H1 (cell line): ENCODE results near the gene YEATS2. TPM values are rescaled to one million over a fixed set of nuclear protein-coding genes. Genes with fewer than 3 reads are reported as not detected.

Experiments
- CTCF ChIA-PET: fragments of 300-600 bp; sonication (Branson Sonifier 250); formaldehyde crosslinking; loops from one replicate; lab custom pipeline; 2021; ENCODE audit not compliant: partially characterized antibody; lab: Charles Lee
- POLR2A ChIA-PET: fragments of 300-600 bp; sonication (Branson Sonifier 250); formaldehyde crosslinking; loops from one replicate; lab custom pipeline; 2021; ENCODE audit warnings: inconsistent platforms; ENCODE audit not compliant: partially characterized antibody; lab: Charles Lee
- DNase-seq, 2 experiments: peaks; one replicate each; pipeline versions ENCODE4 v3.0.0 to v3.0.0-alpha.2; 2010 to 2022; ENCODE audit warnings: low spot score in 2 of 2, low read depth in 1 of 2, mixed read lengths in 1 of 2
- FAIRE-seq: peaks from 2 replicates; lab custom pipeline; 2011; peaks lifted over from hg19 to GRCh38; lab: Jason Lieb, UNC
- H2AFZ ChIP-seq: 2 replicates; pipeline ENCODE4 v1.8.1; 2012; ENCODE audit warnings: low read length, inconsistent platforms
- H2AK5ac ChIP-seq: 2 replicates; pipeline ENCODE4 v1.6.1; 2013; ENCODE audit warnings: low read depth, low read length
- H2BK120ac ChIP-seq: replicated peaks from 2 replicates; pipeline ENCODE3; 2013; ENCODE audit warnings: low read depth, low read length, inconsistent platforms
- H2BK12ac ChIP-seq: 2 replicates; pipeline ENCODE4 v1.6.1; 2013; ENCODE audit warnings: low read depth, low read length
- H2BK15ac ChIP-seq: 2 replicates; pipeline ENCODE4 v1.6.1; 2013; ENCODE audit warnings: low read length
- H2BK20ac ChIP-seq: 2 replicates; pipeline ENCODE4 v1.6.1; 2013; ENCODE audit warnings: low read length
- H2BK5ac ChIP-seq: 2 replicates; pipeline ENCODE4 v1.6.1; 2013; ENCODE audit warnings: low read depth, low read length
- H3K14ac ChIP-seq: 2 replicates; pipeline ENCODE4 v1.6.1; 2013; ENCODE audit warnings: inconsistent platforms; ENCODE audit not compliant: insufficient read length
- H3K18ac ChIP-seq: 2 replicates; pipeline ENCODE4 v1.6.1; 2013; ENCODE audit warnings: low read length; ENCODE audit errors: extremely low read depth
- H3K23ac ChIP-seq: 2 replicates; pipeline ENCODE4 v1.6.1; 2013; ENCODE audit warnings: inconsistent platforms; ENCODE audit not compliant: insufficient read length
- H3K23me2 ChIP-seq: 2 replicates; pipeline ENCODE4 v1.6.1; 2013; ENCODE audit warnings: low read depth, low read length
- H3K27ac ChIP-seq: 2 replicates; pipeline ENCODE4 v1.6.1; 2011; ENCODE audit warnings: low read depth, low read length, inconsistent platforms
- H3K27me3 ChIP-seq, 4 experiments: replicated peaks in 1 of 4; 1 replicate in 1 of 4; 2 replicates in 3 of 4; pipeline versions ENCODE4 v1.6.1 to v1.8.1; 2011 to 2013; ENCODE audit warnings: low read length in 3 of 4, mild to moderate bottlenecking in 3 of 4, inconsistent platforms in 2 of 4, mixed read lengths in 2 of 4, moderate library complexity in 1 of 4; ENCODE audit not compliant: control insufficient read depth in 3 of 4, insufficient read depth in 3 of 4; ENCODE audit errors: extremely low read depth in 1 of 4
- H3K36me3 ChIP-seq, 4 experiments: 2 replicates each; pipeline versions ENCODE4 v1.6.1 to v1.8.1; 2011 to 2013; ENCODE audit warnings: mild to moderate bottlenecking in 4 of 4, low read length in 3 of 4, moderate library complexity in 2 of 4, control low read depth in 1 of 4, inconsistent platforms in 1 of 4; ENCODE audit not compliant: insufficient read depth in 4 of 4, control insufficient read depth in 2 of 4
- H3K4ac ChIP-seq: replicated peaks from 2 replicates; pipeline ENCODE3; 2013; ENCODE audit warnings: low read length, low read depth, mixed read lengths, inconsistent platforms; ENCODE audit not compliant: insufficient read length
- H3K4me1 ChIP-seq, 4 experiments: replicated peaks in 1 of 4; 1 replicate in 1 of 4; 2 replicates in 3 of 4; pipeline versions ENCODE4 v1.6.1 to v1.8.1; 2011 to 2013; ENCODE audit warnings: low read length in 3 of 4, inconsistent platforms in 2 of 4, mixed read lengths in 1 of 4; ENCODE audit not compliant: insufficient read depth in 4 of 4, control insufficient read depth in 3 of 4
- H3K4me2 ChIP-seq, 2 experiments: 2 replicates each; pipeline versions ENCODE4 v1.6.1 to v1.8.1; 2011 to 2013; ENCODE audit warnings: low read depth in 2 of 2, low read length in 2 of 2, control low read depth in 1 of 2, inconsistent platforms in 1 of 2, mild to moderate bottlenecking in 1 of 2; ENCODE audit not compliant: insufficient read depth in 1 of 2
- H3K4me3 ChIP-seq, 4 experiments: fragments of 200-600, 300-600 bp in 1 of 4; sonication (generic), shearing (Covaris generic), sonication (Bioruptor Twin) in 1 of 4; 2 replicates each; pipeline versions ENCODE4 v1.5.1 to v1.8.1; 2011 to 2016; ENCODE audit warnings: low read length in 4 of 4, low read depth in 3 of 4, control low read depth in 2 of 4, inconsistent platforms in 2 of 4, mild to moderate bottlenecking in 2 of 4, mixed read lengths in 1 of 4, moderate library complexity in 1 of 4; ENCODE audit not compliant: insufficient read depth in 2 of 4; ENCODE audit errors: extremely low read depth in 1 of 4
- H3K56ac ChIP-seq: replicated peaks from 2 replicates; pipeline ENCODE3; 2013; ENCODE audit warnings: low read depth, mild to moderate bottlenecking, mixed read lengths, low read length, inconsistent platforms; ENCODE audit not compliant: insufficient read length
- H3K79me1 ChIP-seq: 2 replicates; pipeline ENCODE4 v1.6.1; 2013; ENCODE audit warnings: low read depth, low read length, control low read depth
- H3K79me2 ChIP-seq, 2 experiments: 2 replicates each; pipeline versions ENCODE4 v1.6.1 to v1.8.1; 2012 to 2013; ENCODE audit warnings: low read length in 2 of 2, mild to moderate bottlenecking in 2 of 2, inconsistent platforms in 1 of 2; ENCODE audit not compliant: insufficient read depth in 2 of 2, control insufficient read depth in 1 of 2
- H3K9ac ChIP-seq, 4 experiments: replicated peaks in 1 of 4; 1 replicate in 1 of 4; 2 replicates in 3 of 4; pipeline versions ENCODE4 v1.6.1 to v1.8.1; 2011 to 2013; ENCODE audit warnings: low read depth in 3 of 4, low read length in 3 of 4, control low read depth in 2 of 4, mild to moderate bottlenecking in 2 of 4, moderate library complexity in 2 of 4, inconsistent platforms in 1 of 4; ENCODE audit errors: extremely low read depth in 1 of 4
- H3K9me3 ChIP-seq, 2 experiments: 2 replicates each; pipeline versions ENCODE4 v1.6.1 to v1.8.1; 2012 to 2013; ENCODE audit warnings: mild to moderate bottlenecking in 2 of 2, moderate library complexity in 2 of 2, control low read depth in 1 of 2, inconsistent platforms in 1 of 2, low read depth in 1 of 2, low read length in 1 of 2, mixed read lengths in 1 of 2; ENCODE audit not compliant: insufficient read depth in 2 of 2
- H4K20me1 ChIP-seq, 2 experiments: replicated peaks in 1 of 2; 2 replicates each; pipeline versions ENCODE3 to v1.8.1; 2011 to 2013; ENCODE audit warnings: inconsistent platforms in 2 of 2, low read length in 2 of 2, mild to moderate bottlenecking in 1 of 2; ENCODE audit not compliant: insufficient read depth in 2 of 2, control insufficient read depth in 1 of 2
- H4K5ac ChIP-seq: 2 replicates; pipeline ENCODE4 v1.6.1; 2013; ENCODE audit warnings: low read length, low read depth, mixed read lengths, inconsistent platforms; ENCODE audit not compliant: insufficient read length
- H4K8ac ChIP-seq: 2 replicates; pipeline ENCODE4 v1.8.0; 2013; ENCODE audit warnings: mild to moderate bottlenecking, moderate library complexity, low read length, inconsistent platforms; ENCODE audit not compliant: insufficient read depth; ENCODE audit errors: extremely low read depth
- H4K91ac ChIP-seq: replicated peaks from 2 replicates; pipeline ENCODE3; 2013; ENCODE audit warnings: low read length, mixed read lengths, inconsistent platforms; ENCODE audit not compliant: insufficient read length
- BACH1 ChIP-seq: IDR thresholded peaks from 2 replicates; pipeline ENCODE4 v1.6.1; 2012; ENCODE audit warnings: low read length, improper control_type of control experiment
- CBX8 ChIP-seq: fragments of 300-800, 300-1000 bp; sonication (generic); IDR thresholded peaks from 2 replicates; pipeline ENCODE4 v1.7.1; 2016; ENCODE audit warnings: low read depth, low read length, borderline replicate concordance
- CEBPB ChIP-seq: IDR thresholded peaks from 2 replicates; pipeline ENCODE4 v1.6.1; 2012; ENCODE audit warnings: low read depth, low read length
- CHD1 ChIP-seq: IDR thresholded peaks from 2 replicates; pipeline ENCODE4 v1.6.1; 2012; ENCODE audit warnings: low read depth, low read length, improper control_type of control experiment
- EZH2 ChIP-seq: fragments of 200-600 bp; sonication (generic); IDR thresholded peaks from 2 replicates; pipeline ENCODE4 v1.7.1; 2012; ENCODE audit warnings: low read depth, mild to moderate bottlenecking, moderate library complexity, low read length, inconsistent platforms; ENCODE audit not compliant: severe bottlenecking
- MAX ChIP-seq: IDR thresholded peaks from 2 replicates; pipeline ENCODE4 v1.6.1; 2012; ENCODE audit warnings: inconsistent platforms
- RBBP5 ChIP-seq: IDR thresholded peaks from 2 replicates; pipeline ENCODE4 v1.7.1; 2012; ENCODE audit warnings: low read depth, mild to moderate bottlenecking, inconsistent platforms, low read length, moderate library complexity, borderline replicate concordance
- WGBS, 2 experiments: shearing (Covaris generic) in 1 of 2; methylation state at CpG; one replicate each; pipeline versions ENCODE4 v1.1.6 to v1.1.7; 2013 to 2015; ENCODE audit warnings: low lambda C conversion rate in 2 of 2, mixed read lengths in 2 of 2, inconsistent platforms in 1 of 2, low coverage in 1 of 2, missing lambda C conversion rate in 1 of 2; ENCODE audit not compliant: insufficient replicate concordance in 2 of 2, insufficient coverage in 1 of 2, insufficient read length in 1 of 2; ENCODE audit errors: extremely low coverage in 1 of 2, missing lambda C conversion rate in 1 of 2; 5-methylcytosine and 5-hydroxymethylcytosine counted together
- polyA plus RNA-seq, 7 experiments: library from polyadenylated mRNA; depleted of rRNA in 3 of 7; stranded (reverse) in 5 of 7; unstranded in 2 of 7; fragments of >200 nt in 5 of 7; fragments of 200-250 nt in 2 of 7; gene quantifications; 1 replicate in 5 of 7; 2 replicates in 1 of 7; 4 replicates in 1 of 7; pipeline versions ENCODE4 v1.2.1 to v1.2.3, GENCODE V29; 2011 to 2013; ENCODE audit warnings: missing spikeins in 2 of 7, mixed read lengths in 2 of 7
- total RNA-seq: library from RNA; stranded (reverse); fragmentation: NEBNext Ultra II Directional; extraction: Animal tissue kit (Norgen Biotek cat#: 25700); gene quantifications from 2 replicates; pipeline ENCODE4 v1.2.1, GENCODE V29; 2021

The YEATS2 gene
- total and polyA plus RNA-seq, 2 of the 8 experiments (the other 6 are each of a cell fraction or from before 2014, with no cell fraction given) = 35.3 to 53.7 TPM

GRCh38 chr3:183809270-183809669 lies 111.7 kb downstream of the YEATS2 start:
- Histone ChIP-seq H2BK12ac (no peak overlapping the region), H3K27me3 (no peaks in the 10 kb centered on the region), H2BK20ac (no peak overlapping the region), H2AK5ac (no peak overlapping the region), H4K5ac (no peak overlapping the region), H3K4me1 (no peaks in the 10 kb centered on the region), H2BK120ac (no peak overlapping the region), H2AFZ (no peak overlapping the region), H3K9me3 (no peaks in the 10 kb centered on the region), H3K56ac (no peak overlapping the region), H4K8ac (no peak overlapping the region), H3K79me2 (no peaks in the 10 kb centered on the region), H4K20me1 (peaks cover 0 to 4% of the 10 kb centered on the region in 2 experiments), H4K91ac (no peak overlapping the region)
- POLR2A ChIA-PET = no interaction called here
- no peak for TF ChIP-seq MAX
- TF ChIP-seq RBBP5 = no peak
- no peak for TF ChIP-seq BACH1
- no peak for TF ChIP-seq CEBPB
- no peak for TF ChIP-seq EZH2
- TF ChIP-seq CHD1 = no peak
- no peak for TF ChIP-seq CBX8
- TF ChIP-seq, all 59 proteins: peak for 0
- Histone ChIP-seq H3K23ac (no peak overlapping the region), H3K4me3 (no peak overlapping the region), H3K4ac (no peak overlapping the region), H3K9ac (no peak overlapping the region), H3K23me2 (no peaks in the 10 kb centered on the region), H3K36me3 (peaks cover 33 to 71% (median 63%) of the 10 kb centered on the region in 4 experiments), H3K79me1 (0 out of 2 replicates have a peak, but pooled peaks cover 2% of the 10 kb centered on the region), H2BK5ac (no peak overlapping the region), H3K4me2 (no peak overlapping the region), H3K14ac (no peak overlapping the region), H2BK15ac (no peak overlapping the region), H3K18ac (no peak overlapping the region), H3K27ac (no peak overlapping the region)
- DNase-seq = no peak
- CTCF ChIA-PET = interaction anchor here (0.9 kb wide), 1 partner anchor 15 kb away, joined by 3 read pairs; no protein-coding TSS in a partner anchor
- 92% methylated on average over 5 of the region's 5 CpGs; no CpG with 5 or more reads in 1 of the 2 experiments for WGBS, 2 experiments
- no peak for FAIRE-seq
